Midbrain (tissue), 1 donor: Measurements from ENCODE around the gene BOC.
"Not testable (repeated sequence)": the region's sequence is repeated elsewhere in the genome, so short reads cannot be mapped to it uniquely, and the experiment has no call there.

Source experiments
- DNase-seq: peaks from one replicate; lab custom pipeline; 2025; lab: John Stamatoyannopoulos, UW

The BOC gene, protein sequence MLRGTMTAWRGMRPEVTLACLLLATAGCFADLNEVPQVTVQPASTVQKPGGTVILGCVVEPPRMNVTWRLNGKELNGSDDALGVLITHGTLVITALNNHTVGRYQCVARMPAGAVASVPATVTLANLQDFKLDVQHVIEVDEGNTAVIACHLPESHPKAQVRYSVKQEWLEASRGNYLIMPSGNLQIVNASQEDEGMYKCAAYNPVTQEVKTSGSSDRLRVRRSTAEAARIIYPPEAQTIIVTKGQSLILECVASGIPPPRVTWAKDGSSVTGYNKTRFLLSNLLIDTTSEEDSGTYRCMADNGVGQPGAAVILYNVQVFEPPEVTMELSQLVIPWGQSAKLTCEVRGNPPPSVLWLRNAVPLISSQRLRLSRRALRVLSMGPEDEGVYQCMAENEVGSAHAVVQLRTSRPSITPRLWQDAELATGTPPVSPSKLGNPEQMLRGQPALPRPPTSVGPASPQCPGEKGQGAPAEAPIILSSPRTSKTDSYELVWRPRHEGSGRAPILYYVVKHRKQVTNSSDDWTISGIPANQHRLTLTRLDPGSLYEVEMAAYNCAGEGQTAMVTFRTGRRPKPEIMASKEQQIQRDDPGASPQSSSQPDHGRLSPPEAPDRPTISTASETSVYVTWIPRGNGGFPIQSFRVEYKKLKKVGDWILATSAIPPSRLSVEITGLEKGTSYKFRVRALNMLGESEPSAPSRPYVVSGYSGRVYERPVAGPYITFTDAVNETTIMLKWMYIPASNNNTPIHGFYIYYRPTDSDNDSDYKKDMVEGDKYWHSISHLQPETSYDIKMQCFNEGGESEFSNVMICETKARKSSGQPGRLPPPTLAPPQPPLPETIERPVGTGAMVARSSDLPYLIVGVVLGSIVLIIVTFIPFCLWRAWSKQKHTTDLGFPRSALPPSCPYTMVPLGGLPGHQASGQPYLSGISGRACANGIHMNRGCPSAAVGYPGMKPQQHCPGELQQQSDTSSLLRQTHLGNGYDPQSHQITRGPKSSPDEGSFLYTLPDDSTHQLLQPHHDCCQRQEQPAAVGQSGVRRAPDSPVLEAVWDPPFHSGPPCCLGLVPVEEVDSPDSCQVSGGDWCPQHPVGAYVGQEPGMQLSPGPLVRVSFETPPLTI

DNA sequence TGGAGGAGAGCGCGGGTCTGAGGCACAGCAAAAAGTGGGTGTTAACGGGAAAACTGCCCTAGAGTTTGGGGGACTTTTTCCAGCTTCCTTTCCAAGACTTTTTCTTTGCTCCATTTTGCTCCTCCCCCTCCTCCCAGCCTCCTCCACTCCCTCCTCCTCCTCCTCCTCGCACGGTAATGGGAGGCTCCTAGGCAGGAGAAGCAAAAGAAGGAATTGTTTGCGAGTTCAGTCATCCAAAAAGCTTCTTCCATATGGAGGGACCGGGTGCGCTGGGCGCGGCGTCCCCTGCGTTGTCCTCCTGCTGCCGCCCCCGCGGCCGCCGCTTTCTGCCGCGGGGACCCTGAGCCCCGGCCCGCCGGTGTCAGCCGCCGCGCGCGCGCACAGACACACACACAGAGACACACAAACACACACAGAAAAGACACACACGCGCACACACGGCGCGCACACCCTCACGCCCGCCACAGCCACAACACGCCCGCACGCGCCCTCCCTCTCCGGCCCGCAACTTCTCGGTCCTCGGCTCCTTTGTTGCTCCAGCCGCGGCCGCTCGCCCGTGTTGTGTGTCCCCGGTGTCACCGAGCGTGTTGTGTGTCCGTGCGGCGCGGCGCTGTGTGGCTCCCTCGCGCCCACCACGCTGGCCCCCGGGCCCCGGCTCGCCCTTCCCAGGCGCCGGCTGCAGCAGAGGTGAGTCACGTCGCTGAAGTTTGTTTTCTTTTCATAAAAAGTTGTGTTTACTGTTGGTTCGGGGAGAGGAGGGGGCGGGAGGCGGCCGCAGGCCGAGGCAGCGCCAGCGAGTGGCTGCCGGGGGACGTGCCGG lies at the start of gene BOC:
Gene BOC (plus strand): TSS at position 228 of the 820 bp plus-strand sequence. CDS start 38,246 bp downstream, outside the sequence.
- DNase-seq, result peak; percentile 44

DNA sequence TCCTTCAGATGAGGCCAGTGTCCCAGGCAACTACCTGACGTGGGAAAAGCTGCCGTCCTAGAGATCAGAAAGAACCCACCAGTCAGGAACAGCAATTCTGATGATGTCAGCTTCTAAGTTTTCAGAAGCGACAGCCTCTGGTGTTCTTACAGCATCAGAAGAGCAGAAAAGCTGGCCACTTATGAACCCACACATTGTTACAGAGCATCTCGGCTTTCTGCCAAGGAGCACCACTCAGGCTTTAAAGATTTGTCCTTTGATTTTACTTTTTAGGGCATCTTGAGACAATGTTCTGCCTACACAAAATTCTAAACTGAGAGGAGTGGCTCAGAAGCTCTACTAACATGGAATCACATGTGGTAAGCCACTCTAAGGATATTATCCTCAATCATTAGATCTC lies 49.7 kb upstream of the BOC start:
- DNase-seq, result no peak

DNA sequence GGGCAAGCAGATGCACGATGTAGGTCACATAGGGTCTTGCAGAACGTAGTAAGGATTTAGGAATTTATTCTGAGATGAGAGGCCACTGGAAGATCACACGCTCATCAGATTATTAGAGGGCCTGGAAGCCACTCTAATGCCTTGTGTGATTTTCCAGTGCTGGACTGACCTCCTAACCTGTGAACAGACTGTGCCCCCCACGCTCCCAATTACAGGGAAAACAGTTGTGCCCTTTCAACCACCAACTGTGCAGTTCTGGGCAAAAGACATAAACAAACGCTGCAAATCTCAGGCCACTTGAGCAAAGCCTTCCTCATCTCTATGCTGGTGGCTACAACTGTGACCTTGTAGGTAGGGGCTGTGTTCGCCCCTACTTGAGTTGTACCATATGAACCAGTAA lies 48.2 kb upstream of the BOC start:
- no peak for DNase-seq

DNA sequence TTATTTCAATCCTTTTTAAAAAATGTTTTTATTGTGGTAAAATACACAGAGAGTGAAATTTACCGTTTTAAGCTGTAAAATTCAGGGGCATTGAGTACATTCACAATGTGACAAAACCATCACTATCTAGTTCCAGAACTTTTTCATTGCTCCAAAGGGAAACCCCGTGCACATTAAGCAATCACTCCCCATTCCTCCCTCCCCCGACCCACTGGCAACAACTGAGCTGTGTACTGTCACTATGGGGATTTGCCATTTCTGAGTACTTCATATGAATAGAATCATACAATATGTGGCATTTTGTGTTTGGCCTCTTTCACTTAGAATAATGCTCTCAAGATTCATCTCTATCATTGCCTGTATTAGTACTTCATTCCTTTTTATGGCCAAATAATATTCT lies 45.5 kb upstream of the BOC start:
- DNase-seq, result no peak

DNA sequence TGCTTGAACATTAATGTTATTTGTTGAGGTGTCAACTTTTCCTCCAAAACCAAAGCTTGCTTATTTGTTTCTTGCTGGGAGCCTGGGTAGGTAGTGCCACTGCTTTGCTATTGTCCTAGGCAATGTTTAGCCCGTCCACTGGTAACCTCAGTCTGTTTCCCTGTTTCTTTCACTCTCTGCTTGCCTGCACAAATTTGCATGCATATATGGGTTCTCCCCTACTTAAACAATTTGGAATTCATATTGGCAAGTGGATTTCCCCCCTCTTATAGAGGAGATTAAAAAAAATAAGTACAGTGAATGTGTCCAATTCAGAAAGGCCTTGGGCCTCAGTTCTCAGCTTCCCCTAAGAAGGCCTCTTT lies 45.0 kb upstream of the BOC start:
- no peak for DNase-seq

DNA sequence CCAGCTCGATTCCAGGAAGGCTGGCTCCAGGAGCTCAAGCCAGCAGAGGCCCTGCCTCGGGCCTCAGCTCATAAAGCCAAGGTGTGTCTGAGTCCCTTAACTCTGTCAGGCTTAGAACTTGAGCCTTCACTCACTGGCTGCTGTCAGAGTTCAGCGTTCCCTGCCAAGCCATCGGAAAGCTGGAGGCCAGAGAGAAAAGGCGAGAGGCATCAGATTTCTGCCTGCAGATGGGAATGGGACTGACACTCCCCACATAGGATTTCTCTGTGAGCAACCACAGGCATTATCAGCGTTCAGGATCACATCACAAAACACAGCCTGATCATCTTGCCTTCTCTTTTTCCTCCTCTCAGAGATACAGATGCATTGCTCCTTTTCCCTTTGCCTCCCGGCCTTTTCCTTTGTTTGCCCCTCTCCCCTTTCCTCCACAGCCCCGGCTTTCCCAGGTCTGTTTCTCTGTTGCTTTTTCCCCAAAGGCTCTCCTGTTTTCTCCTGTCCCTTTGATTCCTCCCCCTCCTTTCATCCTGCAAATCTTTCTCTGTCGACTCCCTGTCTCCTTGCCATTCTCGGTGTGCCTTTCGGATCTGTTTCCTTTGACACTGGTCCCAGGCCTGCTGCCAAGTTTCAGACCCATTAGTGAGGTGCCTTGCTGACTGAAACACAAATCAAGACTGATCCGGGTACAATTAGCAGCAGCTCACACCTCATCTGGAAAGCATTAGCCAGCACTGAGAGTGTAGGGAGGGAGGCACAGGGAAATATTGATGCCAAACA lies 44.5 kb upstream of the BOC start:
- peak; percentile 39 for DNase-seq

DNA sequence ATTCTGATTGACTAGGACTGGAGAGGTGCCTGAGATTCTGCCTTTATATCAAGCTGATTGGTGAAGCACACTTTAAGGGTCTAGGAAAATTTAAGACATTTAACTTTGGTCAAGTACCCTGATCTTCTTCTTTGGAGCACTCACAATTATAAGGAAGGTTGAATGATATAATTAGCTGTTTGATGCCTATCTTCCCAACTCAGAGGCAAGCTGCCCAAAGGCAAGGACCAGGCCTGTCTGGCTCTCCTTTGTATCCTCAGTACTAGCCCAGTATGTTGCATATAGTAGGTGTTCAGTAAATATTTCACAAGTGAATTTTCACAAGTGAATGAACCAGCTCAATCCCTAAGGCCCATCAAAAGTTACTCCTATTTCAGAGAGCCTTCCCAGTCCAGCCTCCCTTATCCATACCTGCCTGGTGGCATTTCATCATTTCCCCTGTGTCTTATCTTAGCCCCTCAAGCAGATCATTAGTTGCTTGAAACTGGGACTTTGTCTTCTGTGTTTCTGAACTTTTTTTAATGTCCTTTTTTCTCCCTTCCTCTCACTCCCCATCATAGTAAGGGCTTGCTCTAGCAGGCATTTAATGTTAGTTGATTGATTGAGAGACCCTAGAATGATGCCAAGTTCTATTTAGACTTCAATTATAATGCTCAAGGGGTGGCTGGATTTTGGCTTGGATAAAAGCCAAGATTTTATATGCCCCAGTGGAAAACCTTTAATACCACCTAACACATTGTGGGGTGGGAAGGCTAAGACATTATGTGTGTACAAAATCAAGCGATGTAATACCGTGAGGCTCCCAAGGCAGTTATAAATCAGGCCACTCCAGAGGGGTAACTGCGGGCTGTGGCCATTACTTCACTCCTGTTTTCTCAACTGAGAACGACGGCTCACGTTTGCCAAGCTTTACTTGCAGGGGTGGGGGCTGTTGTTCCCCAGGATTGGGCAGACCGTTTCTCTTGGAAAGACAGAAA lies 43.2 kb upstream of the BOC start:
- DNase-seq, result peak; percentile 22

DNA sequence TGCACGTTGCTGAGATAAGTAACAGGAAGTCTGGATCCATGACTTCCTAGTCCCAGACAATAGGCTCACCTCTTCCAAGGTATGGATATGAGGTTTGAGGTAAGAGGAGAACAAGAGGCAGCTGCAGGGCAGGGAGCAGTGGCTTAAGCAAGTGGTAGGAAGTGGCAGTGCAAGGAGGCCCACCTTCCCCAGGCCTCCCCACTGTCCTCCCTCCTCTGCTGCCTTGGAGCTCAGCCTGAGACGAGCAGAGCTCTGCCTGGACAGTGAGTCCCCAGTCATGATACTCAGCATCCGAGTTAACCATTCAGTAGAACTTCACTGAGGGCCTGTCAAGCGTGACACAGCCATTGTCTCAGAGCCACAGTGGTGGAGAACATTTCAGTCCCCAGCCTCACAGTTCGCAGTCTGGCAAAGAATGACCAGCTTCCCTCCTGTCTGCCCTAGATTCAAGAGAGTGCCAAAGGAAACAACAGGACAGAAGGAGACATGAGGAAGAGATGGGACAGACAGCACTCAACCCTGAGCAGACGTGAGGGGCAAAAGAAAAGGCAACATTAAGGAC lies 41.4 kb upstream of the BOC start:
- DNase-seq, result no peak

DNA sequence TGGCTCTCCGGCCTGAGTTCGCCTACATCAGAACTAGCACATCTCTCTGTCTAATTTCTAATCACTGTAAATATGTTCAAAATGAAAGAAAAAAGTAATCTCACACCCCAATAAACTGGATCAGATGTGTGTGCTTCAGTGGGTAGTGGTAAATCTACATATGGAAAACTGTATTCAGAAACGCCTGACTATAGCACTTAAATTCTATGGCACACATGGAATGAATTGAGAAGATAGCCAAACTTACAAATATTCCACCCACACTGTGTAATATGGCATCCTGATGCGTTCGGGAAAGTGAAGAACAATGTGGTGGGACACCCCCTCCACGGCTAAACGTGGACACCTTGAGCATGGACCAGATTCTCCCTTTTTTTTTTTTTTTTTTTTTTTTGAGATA lies 40.6 kb upstream of the BOC start:
- DNase-seq, result no peak

DNA sequence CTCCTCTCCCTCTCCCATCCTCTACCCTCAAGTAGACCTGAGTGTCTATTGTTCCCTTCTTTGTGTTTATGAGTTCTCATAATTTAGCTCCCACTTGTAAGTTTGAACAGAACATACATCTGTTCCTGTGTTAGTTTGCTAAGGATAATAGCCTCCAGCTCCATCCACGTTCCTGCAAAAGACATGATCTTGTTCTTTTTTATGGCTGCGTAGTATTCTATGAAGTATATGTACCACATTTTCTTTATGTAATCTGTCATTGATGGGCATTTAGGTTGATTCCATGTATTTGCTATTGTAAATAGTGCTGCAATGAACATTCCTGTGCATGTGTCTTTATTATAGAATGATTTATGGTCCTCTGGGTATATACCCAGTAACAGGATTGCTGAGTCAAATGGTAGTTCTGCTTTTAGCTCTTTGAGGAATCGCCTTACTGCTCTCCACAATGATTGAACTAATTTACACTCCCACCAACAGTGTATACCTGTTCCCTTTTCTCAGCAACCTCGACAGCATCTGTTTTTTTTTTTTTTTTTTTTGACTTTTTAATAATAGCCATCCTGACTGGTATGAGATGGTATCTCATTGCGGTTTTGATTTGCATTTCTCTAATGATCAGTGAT lies 39.6 kb upstream of the BOC start:
- DNase-seq, result not testable (repeated sequence)

DNA sequence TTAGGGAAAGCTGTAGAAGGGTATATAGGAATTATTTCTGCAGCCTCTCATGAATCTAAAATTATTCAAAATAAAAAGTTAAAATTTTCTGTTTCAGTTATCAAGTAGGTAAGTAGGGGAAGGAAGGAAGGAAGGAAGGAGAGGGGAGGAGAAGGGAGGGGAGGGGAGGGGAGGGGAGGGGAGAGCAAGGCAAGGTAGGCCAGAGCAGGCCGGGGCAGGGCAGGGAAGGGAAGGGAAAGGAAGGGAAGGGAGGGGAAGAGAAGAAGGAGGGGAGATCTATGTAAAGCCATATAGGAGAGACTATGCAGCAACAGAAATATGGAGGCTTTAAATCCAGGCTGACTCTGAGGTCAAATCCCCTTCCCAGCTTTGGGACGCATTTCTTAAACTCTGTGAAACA lies 38.3 kb upstream of the BOC start:
- DNase-seq, result no peak

DNA sequence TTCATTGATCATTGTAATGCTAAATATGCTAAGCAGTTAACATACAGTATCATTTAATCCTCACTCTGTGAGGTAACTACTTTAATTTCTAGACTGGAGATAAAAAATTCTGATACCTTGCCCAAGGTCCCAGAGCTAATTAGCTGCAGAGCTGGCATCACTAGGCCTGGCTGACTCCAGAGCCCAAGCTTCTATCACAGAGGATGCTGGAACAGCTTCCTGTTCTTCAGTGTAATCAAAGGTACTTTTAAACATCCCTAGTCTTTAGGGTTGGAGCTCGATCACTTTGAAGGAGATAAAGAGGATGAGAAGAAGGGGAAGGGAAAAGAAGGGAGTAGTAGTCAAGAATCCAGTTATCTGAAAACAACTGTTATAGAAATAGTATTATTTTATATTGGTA lies 37.1 kb upstream of the BOC start:
- DNase-seq, result no peak

DNA sequence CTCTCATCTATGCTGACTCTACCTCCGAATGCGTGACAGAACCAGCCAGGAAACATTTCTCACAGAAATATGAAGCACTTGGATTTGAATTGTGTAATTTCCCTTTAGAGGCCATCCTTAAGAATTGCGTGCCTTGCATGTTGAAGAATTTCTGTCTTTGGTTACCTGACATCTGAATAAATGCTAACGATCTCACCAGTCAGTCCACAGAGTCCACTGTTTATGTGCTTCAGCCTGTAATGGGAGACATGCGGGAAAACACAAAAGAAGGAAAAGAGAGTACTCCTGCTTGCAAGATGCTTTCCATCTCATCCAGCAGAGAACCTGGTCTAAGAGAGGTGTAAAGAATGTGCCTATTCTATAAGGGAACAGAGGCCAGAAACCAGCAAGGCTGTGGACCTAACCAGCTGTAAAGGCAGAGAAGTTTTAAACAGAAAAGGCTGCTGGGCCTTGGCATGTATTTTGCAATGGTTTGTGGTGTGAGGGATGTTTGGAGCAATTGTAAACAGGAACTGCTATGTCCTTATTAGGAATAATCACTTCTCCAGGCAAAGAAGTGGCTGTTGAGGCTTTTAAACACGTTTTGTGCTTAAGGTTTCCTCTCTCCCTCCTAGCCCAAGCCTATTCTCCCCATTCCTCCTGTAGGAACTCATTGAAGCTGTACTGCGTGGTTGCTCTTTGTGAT lies 36.4 kb upstream of the BOC start:
- no peak for DNase-seq

DNA sequence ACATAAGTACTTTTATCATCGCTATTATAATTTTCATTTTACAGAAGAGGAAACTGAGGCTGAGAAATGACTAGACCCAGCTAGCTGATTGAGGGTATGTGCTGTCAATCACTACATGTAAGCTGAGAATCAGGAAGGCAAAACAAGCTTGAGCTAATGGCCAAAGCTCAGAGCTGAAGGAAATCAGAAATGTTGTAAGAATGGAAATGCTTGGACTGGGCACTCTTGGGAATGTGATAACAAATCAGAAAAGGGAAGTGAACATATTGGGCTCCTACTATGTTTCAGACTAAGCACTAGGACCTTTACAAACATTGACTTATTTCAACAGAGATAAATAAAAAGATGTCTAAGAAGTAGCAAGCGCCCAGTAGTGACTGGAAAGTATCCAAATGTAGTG lies 33.8 kb upstream of the BOC start:
- DNase-seq, result no peak

DNA sequence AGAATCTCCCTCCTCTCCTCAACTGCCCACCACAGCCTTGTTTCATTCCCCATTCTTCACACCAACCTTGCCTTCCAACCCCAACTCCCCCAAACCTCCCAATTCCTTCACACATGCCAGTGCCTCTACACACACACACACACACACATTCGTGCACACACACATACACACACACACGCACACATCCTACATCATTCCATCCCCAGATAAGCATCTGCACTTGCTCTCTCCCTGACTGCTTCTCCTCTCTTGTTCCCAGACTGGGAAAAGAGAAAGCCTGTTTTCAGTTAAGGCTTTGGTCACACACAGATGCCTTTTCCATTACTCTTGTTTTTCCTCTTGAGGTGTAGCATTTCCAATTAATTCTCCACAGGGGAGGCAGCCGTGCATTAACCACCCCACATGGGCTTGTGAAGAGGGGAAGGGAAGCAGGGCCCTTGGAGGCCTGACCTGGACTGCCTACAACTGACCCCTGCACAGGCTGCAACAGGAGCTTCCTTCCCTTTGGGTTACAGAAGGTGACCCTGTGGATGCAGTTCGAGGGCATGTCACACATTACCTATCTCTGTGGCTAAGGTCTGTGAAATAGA lies 32.0 kb upstream of the BOC start:
- DNase-seq, result no peak

DNA sequence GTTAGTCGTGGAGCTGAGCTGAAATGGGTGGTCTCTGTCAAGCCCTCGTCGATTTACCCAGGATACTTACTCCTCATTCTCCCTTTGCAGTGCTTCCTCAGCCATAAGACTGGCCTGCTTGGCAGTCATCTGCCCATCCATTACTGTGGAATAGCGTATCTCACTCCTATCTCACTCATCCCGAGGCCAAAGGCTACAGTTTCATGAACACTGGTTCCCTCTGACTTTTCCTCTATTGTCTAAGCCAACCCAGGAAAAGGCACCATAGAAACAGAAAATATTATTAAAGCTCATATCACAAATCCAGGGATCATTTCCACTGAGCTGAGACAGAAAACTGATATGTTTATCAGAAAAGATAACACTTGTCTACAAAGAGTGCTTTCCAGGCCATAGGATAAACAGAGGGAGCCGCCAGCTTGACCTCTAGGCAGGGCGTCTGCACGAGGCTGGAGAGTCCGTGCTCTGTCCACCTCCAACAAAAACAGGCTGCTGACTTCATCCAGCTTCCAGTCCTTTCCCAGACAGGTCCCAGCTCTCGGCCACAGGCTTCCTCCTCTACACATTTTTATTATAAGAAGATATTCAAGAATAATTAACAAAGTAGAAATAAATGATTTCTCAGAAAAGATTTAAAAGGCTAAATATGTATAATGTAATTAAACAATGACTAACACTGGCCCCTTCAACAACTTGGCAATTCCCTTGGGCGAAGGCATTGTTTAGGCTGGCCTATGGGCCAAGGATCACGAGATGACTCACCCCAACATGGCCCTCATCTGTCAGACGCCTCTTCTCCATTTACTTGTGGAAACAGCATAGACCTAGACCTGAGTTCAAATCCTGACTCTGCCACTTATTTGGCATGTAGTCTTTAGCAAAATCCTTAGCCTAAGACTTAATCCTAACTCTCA lies 27.4 kb upstream of the BOC start:
- DNase-seq, result no peak
